HCT116 (cell line): ENCODE data around the gene COPS3. TPM values are rescaled to one million over a fixed set of nuclear protein-coding genes. Genes with fewer than 3 reads are reported as not detected.

Experiments used
- ATAC-seq: fragments of 200-7000 bp; cut with Tn5 transposase; 2 replicates; pipeline ENCODE4 v1.9.1; 2020; ENCODE audit warnings: mild to moderate bottlenecking, moderate library complexity
- BruUV-seq: library from RNA; stranded (reverse); fragments of 400-500 nt; replicated peaks from 2 replicates; lab custom pipeline; 2021; lab: Mats Ljungman, UMichigan
- CTCF ChIA-PET: fragments of 300-600 bp; sonication (Branson Sonifier 250); formaldehyde crosslinking; loops from one replicate; lab custom pipeline; 2021; ENCODE audit warnings: antibody characterized with exemption; lab: Charles Lee
- POLR2A ChIA-PET: fragments of 300-600, 350-600 bp; sonication (Branson Sonifier 250); formaldehyde crosslinking; loops from one replicate; lab custom pipeline; 2021; ENCODE audit warnings: antibody characterized with exemption; lab: Charles Lee
- RAD21 ChIA-PET, 2 experiments: fragments of 300-600 bp; sonication (Branson Sonifier 250); formaldehyde crosslinking; loops; one replicate each; lab custom pipeline; 2023; ENCODE audit warnings: low total read pairs in 2 of 2; ENCODE audit not compliant: uncharacterized antibody in 2 of 2, unreplicated experiment in 2 of 2, low non-redundant PET in 1 of 2; lab: Charles Lee
- DNase-seq: peaks from one replicate; pipeline ENCODE4 v3.0.0-alpha.2; 2010; ENCODE audit warnings: low read depth, low spot score
- H2AFZ ChIP-seq: fragments of 200-600 bp; shearing (Covaris generic), sonication (generic); 2 replicates; pipeline ENCODE4 v1.6.1; 2017; ENCODE audit warnings: low read depth, mixed run types, mixed read lengths, antibody characterized with exemption, low read length; ENCODE audit not compliant: poor library complexity, severe bottlenecking
- H3K27ac ChIP-seq: 2 replicates; pipeline ENCODE4 v1.5.1; 2012; ENCODE audit warnings: low read depth, low read length
- H3K27me3 ChIP-seq: fragments of 200-600 bp; sonication (generic); 2 replicates; pipeline ENCODE4 v1.6.1; 2016; ENCODE audit warnings: mixed run types, low read length, mixed read lengths; ENCODE audit not compliant: insufficient read depth
- H3K36me3 ChIP-seq, 2 experiments: fragments of 200-500 bp in 1 of 2; fragments of 200-600 bp in 1 of 2; sonication (Bioruptor generic) in 1 of 2; sonication (generic) in 1 of 2; 2 replicates each; pipeline versions ENCODE4 v1.5.1 to v1.6.1; 2014 to 2016; ENCODE audit warnings: low read length in 2 of 2, inconsistent platforms in 1 of 2, mixed read lengths in 1 of 2, mixed run types in 1 of 2; ENCODE audit not compliant: insufficient read depth in 2 of 2, control insufficient read depth in 1 of 2
- H3K4me1 ChIP-seq, 2 experiments: fragments of 200-600 bp in 1 of 2; sonication (generic) in 1 of 2; 2 replicates each; pipeline versions ENCODE4 v1.5.1 to v1.6.1; 2012 to 2017; ENCODE audit warnings: low read length in 2 of 2, inconsistent platforms in 1 of 2, mild to moderate bottlenecking in 1 of 2, mixed read lengths in 1 of 2, mixed run types in 1 of 2, moderate library complexity in 1 of 2; ENCODE audit not compliant: insufficient read depth in 2 of 2, control insufficient read depth in 1 of 2
- H3K4me2 ChIP-seq: fragments of 200-600 bp; sonication (generic); 2 replicates; pipeline ENCODE4 v1.6.1; 2017; ENCODE audit warnings: mixed run types, low read length, mixed read lengths
- H3K4me3 ChIP-seq, 2 experiments: fragments of 200-600 bp in 1 of 2; sonication (generic) in 1 of 2; replicated peaks in 1 of 2; 2 replicates each; pipeline ENCODE4 v1.5.1; 2011 to 2016; ENCODE audit warnings: low read length in 2 of 2, control low read depth in 1 of 2, low read depth in 1 of 2, mild to moderate bottlenecking in 1 of 2, mixed read lengths in 1 of 2, mixed run types in 1 of 2
- H3K79me2 ChIP-seq: fragments of 200-600 bp; sonication (generic); 2 replicates; pipeline ENCODE4 v1.6.1; 2017; ENCODE audit warnings: mild to moderate bottlenecking, mixed run types, low read length, moderate library complexity, mixed read lengths; ENCODE audit not compliant: insufficient read depth
- H3K9ac ChIP-seq: fragments of 200-600 bp; sonication (generic); 2 replicates; pipeline ENCODE4 v1.6.1; 2016; ENCODE audit warnings: low read length, mixed read lengths
- H3K9me2 ChIP-seq: fragments of 200-600 bp; sonication (generic), shearing (Covaris generic); 2 replicates; pipeline ENCODE4 v1.6.1; 2017; ENCODE audit warnings: mixed run types, mild to moderate bottlenecking, moderate library complexity; ENCODE audit not compliant: insufficient read depth
- H3K9me3 ChIP-seq, 2 experiments: fragments of 200-500 bp in 1 of 2; fragments of 200-600 bp in 1 of 2; sonication (Bioruptor generic) in 1 of 2; sonication (generic) in 1 of 2; 2 replicates each; pipeline ENCODE4 v1.6.1; 2014 to 2017; ENCODE audit warnings: low read length in 2 of 2, mixed read lengths in 2 of 2, inconsistent platforms in 1 of 2, low read depth in 1 of 2, mild to moderate bottlenecking in 1 of 2, mixed run types in 1 of 2, moderate library complexity in 1 of 2; ENCODE audit not compliant: control insufficient read depth in 1 of 2, insufficient read depth in 1 of 2
- H4K20me1 ChIP-seq: fragments of 200-600 bp; sonication (generic), shearing (Covaris generic); 2 replicates; pipeline ENCODE4 v1.6.1; 2017; ENCODE audit warnings: mixed run types, mild to moderate bottlenecking, moderate library complexity; ENCODE audit not compliant: insufficient read depth
- ATF3 ChIP-seq: IDR thresholded peaks from 2 replicates; pipeline ENCODE4 v1.6.1; 2012
- CBX3 ChIP-seq: IDR thresholded peaks from 2 replicates; pipeline ENCODE4 v1.6.1; 2012; ENCODE audit warnings: low read depth
- CEBPB ChIP-seq: IDR thresholded peaks from 2 replicates; pipeline ENCODE4 v1.6.1; 2012; ENCODE audit warnings: low read depth
- CTCF ChIP-seq, 3 experiments: fragments of 200-600 bp in 1 of 3; sonication (generic) in 1 of 3; IDR thresholded peaks in 2 of 3; conservative IDR thresholded peaks in 1 of 3; 2 replicates each; pipeline ENCODE4 v1.5.1; 2012 to 2017; ENCODE audit warnings: low read depth in 2 of 3, low read length in 2 of 3, antibody characterized with exemption in 1 of 3, borderline replicate concordance in 1 of 3, control low read depth in 1 of 3, mild to moderate bottlenecking in 1 of 3, mixed read lengths in 1 of 3, mixed run types in 1 of 3, moderate library complexity in 1 of 3; ENCODE audit not compliant: insufficient read depth in 1 of 3
- EGR1 ChIP-seq: IDR thresholded peaks from 2 replicates; pipeline ENCODE4 v1.6.1; 2012; ENCODE audit warnings: low read depth
- ELF1 ChIP-seq: IDR thresholded peaks from 2 replicates; pipeline ENCODE4 v1.6.1; 2012; ENCODE audit warnings: low read depth, borderline replicate concordance
- EZH2phosphoT487 ChIP-seq: fragments of 200-600 bp; IDR thresholded peaks from 2 replicates; pipeline ENCODE4 v1.6.1; 2018; ENCODE audit warnings: antibody characterized with exemption, borderline replicate concordance
- FOSL1 ChIP-seq: IDR thresholded peaks from 2 replicates; pipeline ENCODE4 v1.6.1; 2012; ENCODE audit warnings: low read depth
- JUND ChIP-seq: IDR thresholded peaks from 2 replicates; pipeline ENCODE4 v1.6.1; 2012
- MAX ChIP-seq: IDR thresholded peaks from 2 replicates; pipeline ENCODE4 v1.6.1; 2012
- POLR2A ChIP-seq: IDR thresholded peaks from 2 replicates; pipeline ENCODE4 v1.7.0; 2011; ENCODE audit warnings: borderline replicate concordance; ENCODE audit not compliant: insufficient read depth, insufficient read length; ENCODE audit errors: extremely low read depth
- REST ChIP-seq: IDR thresholded peaks from 2 replicates; pipeline ENCODE4 v1.6.1; 2012; ENCODE audit warnings: low read depth
- SIN3A ChIP-seq: IDR thresholded peaks from 2 replicates; pipeline ENCODE4 v1.6.1; 2012; ENCODE audit warnings: low read depth
- SP1 ChIP-seq: IDR thresholded peaks from 2 replicates; pipeline ENCODE4 v1.6.1; 2012; ENCODE audit warnings: low read depth
- SRF ChIP-seq: IDR thresholded peaks from 2 replicates; pipeline ENCODE4 v1.6.1; 2012; ENCODE audit warnings: low read depth
- TCF7L2 ChIP-seq: IDR thresholded peaks from 2 replicates; pipeline ENCODE4 v1.7.0; 2011; ENCODE audit warnings: borderline replicate concordance, inconsistent platforms; ENCODE audit not compliant: insufficient read depth, insufficient read length; ENCODE audit errors: extremely low read depth
- YY1 ChIP-seq: IDR thresholded peaks from 2 replicates; pipeline ENCODE4 v1.6.1; 2011; ENCODE audit warnings: low read length, low read depth, moderate library complexity, mild to moderate bottlenecking; ENCODE audit not compliant: insufficient replicate concordance; ENCODE audit errors: extremely low read depth
- ZBTB33 ChIP-seq: IDR thresholded peaks from 2 replicates; pipeline ENCODE4 v1.6.1; 2011; ENCODE audit warnings: mild to moderate bottlenecking, low read length, moderate library complexity; ENCODE audit not compliant: insufficient replicate concordance; ENCODE audit errors: extremely low read depth
- ZNF274 ChIP-seq: fragments of 200-500 bp; sonication (Bioruptor generic); IDR thresholded peaks from 2 replicates; pipeline ENCODE4 v1.6.1; 2014; ENCODE audit warnings: mild to moderate bottlenecking, low read depth, low read length, inconsistent platforms
- intact Hi-C: fragments of 100-400 bp; cut with micrococcal nuclease; formaldehyde crosslinking; loops from 2 replicates; pipeline ENCODE4 v1.10.0; 2022
- total RNA-seq: library from RNA; stranded (reverse); gene quantifications from one replicate; pipeline ENCODE4 v1.2.1, GENCODE V29; 2021; ENCODE audit not compliant: unreplicated experiment

The COPS3 gene
- total RNA-seq, 1 experiment from 2014 or later, result 99.0 TPM

- Histone ChIP-seq H3K4me3 (no peak overlapping the region), H3K4me2 (no peak overlapping the region), H3K9ac (no peak overlapping the region), H3K9me2 (no peaks in the 10 kb centered on the region), H3K9me3 (no peaks in the 10 kb centered on the region), H3K36me3 (peaks cover 46 to 61% of the 10 kb centered on the region in 2 experiments; a peak in 3 of 4 replicates), H3K27ac (no peak overlapping the region), H4K20me1 (no peaks in the 10 kb centered on the region), H3K4me1 (no peaks in the 10 kb centered on the region), H3K79me2 (peaks cover 3% of the 10 kb centered on the region; the same call in 1 of the 2 replicates), H2AFZ (no peak overlapping the region), H3K27me3 (no peaks in the 10 kb centered on the region)
- TF ChIP-seq TCF7L2, result no peak
- no peak for TF ChIP-seq ELF1
- TF ChIP-seq REST, result no peak
- no peak for TF ChIP-seq YY1
- TF ChIP-seq POLR2A, result no peak
- no peak for TF ChIP-seq ZNF274
- TF ChIP-seq SP1, result no peak
- no peak for TF ChIP-seq ZBTB33
- TF ChIP-seq EGR1, result no peak
- no peak for TF ChIP-seq CBX3
- TF ChIP-seq MAX, result no peak
- no peak for TF ChIP-seq CEBPB
- TF ChIP-seq SRF, result no peak
- no peak for TF ChIP-seq FOSL1
- TF ChIP-seq EZH2phosphoT487, result no peak
- no peak for TF ChIP-seq CTCF (IDR thresholded peaks at IDR 0.05 in 2 of 3, conservative IDR thresholded peaks at IDR 0.05 in 1 of 3; ENCODE audit: borderline replicate concordance in 1 of 3, insufficient read depth in 1 of 3, low read depth in 2 of 3, low read length in 2 of 3)
- TF ChIP-seq ATF3, result no peak
- no peak for TF ChIP-seq JUND
- TF ChIP-seq SIN3A, result no peak
- ChIA-PET CTCF (interaction anchor here (0.8 kb wide), 1 partner anchor 13 kb away, joined by 3 read pairs; no protein-coding TSS in a partner anchor), RAD21 (no interaction called here), POLR2A (no interaction called here)
- DNase-seq (no peak), ATAC-seq (no peak)
- intact Hi-C loops, result no loop called here
- BruUV-seq, result no TSS peak
These were observed 24.7 kb downstream of the COPS3 start for GRCh38 chr17:17256316-17256715.
